Nephron progenitor cell (in vitro differentiated cells): ENCODE measurements around the gene OR8J1.

ENCODE experiments used
- DNase-seq: peaks from one replicate; pipeline ENCODE4 v3.0.0; 2021
- H3K27ac Mint-ChIP-seq: 2 replicates; pipeline ENCODE4 v1.8.0; 2021; ENCODE audit warnings: mild to moderate bottlenecking, moderate library complexity, mixed read lengths
- H3K27me3 Mint-ChIP-seq: 2 replicates; pipeline ENCODE4 v1.8.0; 2021; ENCODE audit warnings: mild to moderate bottlenecking, low read depth, mixed read lengths; ENCODE audit not compliant: poor library complexity
- H3K36me3 Mint-ChIP-seq: 2 replicates; pipeline ENCODE4 v1.8.0; 2021; ENCODE audit warnings: low read depth, mixed read lengths
- H3K4me1 Mint-ChIP-seq: 2 replicates; pipeline ENCODE4 v1.8.0; 2021; ENCODE audit warnings: mixed read lengths
- H3K4me3 Mint-ChIP-seq: 2 replicates; pipeline ENCODE4 v1.8.0; 2021; ENCODE audit warnings: mild to moderate bottlenecking, moderate library complexity, mixed read lengths
- H3K9me3 Mint-ChIP-seq: 2 replicates; pipeline ENCODE4 v1.8.0; 2021; ENCODE audit warnings: mild to moderate bottlenecking, moderate library complexity, mixed read lengths
- CTCF ChIP-seq: fragments of 200-600 bp; sonication (generic); IDR thresholded peaks from 2 replicates; pipeline ENCODE4 v1.5.0; 2021; ENCODE audit warnings: antibody characterized with exemption

OR8J1 gene

GRCh38 chr11:56404393-56404792 is 50.3 kb downstream of the OR8J1 start:
- H3K4me3 Mint-ChIP-seq, result no peak overlapping the region
- H3K27me3 Mint-ChIP-seq, result no peaks in the 10 kb centered on the region
- DNase-seq, result no peak
- TF ChIP-seq CTCF, result no peak
- H3K27ac Mint-ChIP-seq, result no peak overlapping the region
- H3K9me3 Mint-ChIP-seq, result peaks cover 10% of the 10 kb centered on the region
- H3K4me1 Mint-ChIP-seq, result no peaks in the 10 kb centered on the region
- H3K36me3 Mint-ChIP-seq, result no peaks in the 10 kb centered on the region

GRCh38 chr11:56410801-56411200 is 56.7 kb downstream of the OR8J1 start:
- H3K27me3 Mint-ChIP-seq, result no peaks in the 10 kb centered on the region
- no peak overlapping the region for H3K4me3 Mint-ChIP-seq
- H3K4me1 Mint-ChIP-seq, result no peaks in the 10 kb centered on the region
- no peak for TF ChIP-seq CTCF
- H3K9me3 Mint-ChIP-seq, result no peaks in the 10 kb centered on the region
- no peak overlapping the region for H3K27ac Mint-ChIP-seq
- H3K36me3 Mint-ChIP-seq, result no peaks in the 10 kb centered on the region
- no peak for DNase-seq
